GM12872 (cell line): Measurements from ENCODE around the gene C5AR2.
A peak's percentile ranks its signal among the peaks of the same experiment; 100 is the strongest.

ENCODE experiments used
- TF ChIP-seq, protein P1 (sequence below): IDR thresholded peaks from 3 replicates; pipeline ENCODE4 v1.5.1; 2011; ENCODE audit warnings: low read depth, mild to moderate bottlenecking, low read length, moderate library complexity; ENCODE audit not compliant: insufficient read depth

The C5AR2 gene

DNA sequence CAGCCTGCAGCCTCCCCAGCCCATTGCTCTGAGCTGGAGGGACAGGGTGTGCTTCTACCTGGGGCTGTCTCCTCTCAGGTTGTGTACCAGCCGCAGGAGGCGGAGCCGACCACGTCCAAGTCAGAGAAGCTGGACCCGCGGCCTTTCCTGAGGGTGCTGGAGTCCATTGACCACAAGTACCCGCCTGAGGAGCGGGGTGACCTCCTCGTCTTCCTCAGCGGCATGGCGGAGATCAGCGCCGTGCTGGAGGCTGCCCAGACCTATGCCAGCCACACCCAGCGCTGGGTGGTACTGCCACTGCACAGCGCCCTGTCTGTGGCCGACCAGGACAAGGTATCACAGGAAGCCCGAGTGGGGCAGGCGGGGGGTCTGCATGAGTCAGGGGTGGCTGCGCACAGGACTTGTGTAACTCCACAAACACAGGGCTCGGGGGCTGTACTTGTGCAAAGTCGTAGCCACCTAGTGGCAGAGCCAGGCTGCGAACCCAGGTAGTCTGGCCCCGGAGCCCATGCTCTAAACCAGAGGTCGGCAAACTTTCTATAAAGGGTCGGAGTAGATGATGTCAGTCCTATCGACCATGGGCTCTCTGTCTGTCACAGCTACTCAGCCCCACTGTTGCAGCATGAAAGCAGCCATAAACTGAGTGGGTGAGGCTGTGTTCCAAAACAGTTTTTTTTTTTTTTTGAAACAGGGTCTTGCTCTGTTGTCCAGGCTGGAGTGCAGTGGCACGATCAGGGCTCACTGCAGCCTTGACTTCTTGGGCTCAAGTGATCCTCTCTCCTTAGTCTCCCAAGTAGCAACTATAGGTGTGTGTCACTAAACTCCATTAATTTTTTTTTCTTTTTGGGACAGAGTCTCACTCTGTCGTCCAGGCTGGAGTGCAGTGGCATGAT lies 26.1 kb downstream of the C5AR2 start:
- TF ChIP-seq, protein P1, sequence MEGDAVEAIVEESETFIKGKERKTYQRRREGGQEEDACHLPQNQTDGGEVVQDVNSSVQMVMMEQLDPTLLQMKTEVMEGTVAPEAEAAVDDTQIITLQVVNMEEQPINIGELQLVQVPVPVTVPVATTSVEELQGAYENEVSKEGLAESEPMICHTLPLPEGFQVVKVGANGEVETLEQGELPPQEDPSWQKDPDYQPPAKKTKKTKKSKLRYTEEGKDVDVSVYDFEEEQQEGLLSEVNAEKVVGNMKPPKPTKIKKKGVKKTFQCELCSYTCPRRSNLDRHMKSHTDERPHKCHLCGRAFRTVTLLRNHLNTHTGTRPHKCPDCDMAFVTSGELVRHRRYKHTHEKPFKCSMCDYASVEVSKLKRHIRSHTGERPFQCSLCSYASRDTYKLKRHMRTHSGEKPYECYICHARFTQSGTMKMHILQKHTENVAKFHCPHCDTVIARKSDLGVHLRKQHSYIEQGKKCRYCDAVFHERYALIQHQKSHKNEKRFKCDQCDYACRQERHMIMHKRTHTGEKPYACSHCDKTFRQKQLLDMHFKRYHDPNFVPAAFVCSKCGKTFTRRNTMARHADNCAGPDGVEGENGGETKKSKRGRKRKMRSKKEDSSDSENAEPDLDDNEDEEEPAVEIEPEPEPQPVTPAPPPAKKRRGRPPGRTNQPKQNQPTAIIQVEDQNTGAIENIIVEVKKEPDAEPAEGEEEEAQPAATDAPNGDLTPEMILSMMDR, result peak; percentile 40; the same call in 2 of the 3 replicates

DNA sequence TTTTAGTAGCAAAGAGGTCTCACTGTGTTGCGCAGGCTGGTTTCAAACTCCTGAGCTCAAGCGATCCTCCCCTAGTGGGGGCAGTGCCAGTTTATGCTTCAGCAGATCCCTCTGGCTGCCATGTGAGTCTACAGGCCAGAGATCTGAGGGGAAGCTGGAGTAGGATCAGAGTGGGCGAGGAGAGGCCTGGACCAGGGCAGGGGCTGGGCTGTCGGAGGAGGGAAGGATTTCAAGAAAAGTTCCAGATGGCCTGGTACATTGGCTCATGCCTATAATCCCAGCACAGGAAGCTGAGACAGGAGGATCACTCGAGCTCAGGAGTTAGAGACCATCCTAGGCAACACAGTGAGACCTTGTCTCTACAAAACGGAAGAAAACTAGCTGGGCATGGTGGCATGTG lies 27.0 kb downstream of the C5AR2 start:
- TF ChIP-seq, protein P1, result no peak

DNA sequence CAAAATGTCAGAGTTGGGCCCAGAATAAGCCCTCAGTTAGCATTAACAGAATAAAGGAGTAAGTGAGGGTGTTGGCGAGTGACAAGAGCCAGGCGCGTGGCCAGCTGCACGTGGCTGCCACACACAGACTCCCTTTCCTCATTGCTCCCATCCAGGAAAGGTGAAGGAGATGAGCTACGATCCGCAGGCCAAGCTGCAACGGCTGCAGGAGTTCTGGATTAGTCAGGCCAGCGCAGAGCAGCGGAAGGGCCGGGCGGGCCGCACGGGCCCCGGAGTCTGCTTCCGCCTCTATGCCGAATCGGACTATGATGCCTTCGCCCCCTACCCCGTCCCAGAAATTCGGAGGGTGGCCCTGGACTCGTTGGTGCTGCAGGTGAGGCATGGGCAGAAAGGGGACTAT lies 30.3 kb downstream of the C5AR2 start:
- TF ChIP-seq, protein P1, result no peak

DNA sequence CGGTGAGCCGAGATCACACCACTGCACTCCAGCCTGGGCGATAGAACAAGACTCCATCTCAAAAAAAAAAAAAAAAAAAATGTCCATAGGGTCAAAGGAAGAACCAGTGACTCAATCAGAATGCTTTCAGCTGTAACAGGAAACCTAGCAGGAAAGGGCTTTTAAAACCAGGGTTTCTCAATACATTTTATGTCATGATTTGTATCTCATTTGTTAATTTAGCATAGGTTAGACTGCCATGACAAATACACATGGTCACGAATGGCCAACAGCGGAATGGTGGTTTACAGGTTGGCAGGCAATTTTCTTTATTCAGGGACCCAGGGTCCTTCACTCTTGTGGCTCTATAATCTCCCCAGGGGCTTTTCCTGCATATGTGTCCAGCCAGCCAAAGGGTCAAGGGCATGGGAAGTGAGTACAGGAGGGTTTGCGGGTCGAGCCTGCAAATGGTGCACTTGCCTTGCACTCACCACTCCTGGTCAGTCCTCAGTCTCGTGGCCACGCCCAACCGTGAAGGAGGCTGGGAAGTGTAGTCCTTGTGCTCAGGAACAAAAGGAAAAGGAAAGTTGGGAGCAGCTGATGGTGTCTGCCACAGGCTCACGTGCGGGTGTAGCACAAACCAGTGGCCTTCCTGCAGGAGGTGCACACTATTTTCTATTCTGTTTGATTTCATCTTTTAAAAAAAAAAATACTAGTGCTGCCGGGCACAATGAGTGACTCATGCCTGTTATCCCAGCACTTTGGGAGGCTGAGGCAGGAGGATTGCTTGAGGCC lies 32.0 kb downstream of the C5AR2 start:
- TF ChIP-seq, protein P1, result no peak

DNA sequence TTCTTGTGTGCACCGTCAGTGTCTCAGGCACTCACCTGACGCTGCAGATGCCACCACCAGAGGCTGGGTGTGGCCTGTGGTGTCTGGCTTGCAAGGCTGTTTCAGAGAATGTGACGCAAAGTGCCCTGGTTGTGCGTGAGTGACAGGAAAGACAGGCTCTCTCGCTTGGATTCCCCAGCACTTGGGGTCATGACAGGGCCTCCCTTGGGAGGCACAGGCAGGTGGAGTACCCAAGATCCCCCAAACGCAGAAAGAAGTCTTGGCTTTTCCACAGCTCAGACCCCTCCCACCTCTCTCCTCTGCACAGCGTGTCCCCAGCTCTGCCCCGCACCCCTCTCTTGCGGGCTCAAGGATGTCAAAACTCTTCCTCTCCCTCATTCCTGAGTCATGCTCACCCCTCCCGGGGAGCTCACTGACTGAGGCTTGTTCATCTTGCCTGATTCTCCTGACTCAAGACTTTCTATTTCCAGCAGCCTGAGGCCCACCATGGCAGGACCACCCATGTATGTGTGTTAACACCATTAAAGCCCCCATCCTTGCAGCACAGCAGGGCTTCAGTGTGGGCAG lies 38.2 kb downstream of the C5AR2 start:
- TF ChIP-seq, protein P1, result no peak

DNA sequence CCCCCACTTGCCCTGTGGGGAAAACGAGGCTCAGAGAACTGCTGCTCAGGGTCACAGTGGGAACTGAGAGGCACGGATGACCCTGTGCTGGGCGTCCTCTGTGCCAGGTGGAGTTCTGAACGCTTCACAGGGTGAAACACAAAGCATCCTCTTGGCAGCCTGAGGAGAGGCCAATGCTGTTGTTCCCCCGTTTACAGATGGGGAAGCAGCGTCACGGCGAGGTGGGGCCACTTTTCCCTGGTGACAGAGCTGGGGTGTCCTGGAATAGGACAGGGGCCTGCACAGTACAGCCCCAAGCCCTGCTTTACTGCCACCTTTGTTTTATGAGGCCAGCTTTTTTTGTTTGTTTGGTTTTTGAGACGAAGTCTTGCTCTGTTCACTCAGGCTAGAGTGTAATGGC lies 39.3 kb downstream of the C5AR2 start:
- TF ChIP-seq, protein P1, result no peak

DNA sequence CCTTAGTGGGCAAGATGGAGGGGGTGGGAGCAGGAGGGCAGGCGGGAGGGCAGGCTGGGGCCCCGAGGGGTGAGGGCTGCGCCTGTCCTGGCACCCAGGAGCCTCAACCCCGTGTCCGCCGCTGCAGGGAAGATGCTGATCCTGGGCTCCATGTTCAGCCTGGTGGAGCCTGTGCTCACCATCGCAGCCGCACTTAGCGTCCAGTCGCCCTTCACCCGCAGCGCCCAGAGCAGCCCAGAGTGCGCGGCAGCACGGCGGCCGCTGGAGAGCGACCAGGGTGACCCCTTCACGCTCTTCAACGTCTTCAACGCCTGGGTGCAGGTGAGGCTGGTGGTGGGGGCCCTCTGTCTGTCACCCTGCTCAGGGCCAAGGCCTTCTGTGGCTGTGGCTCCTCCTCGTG lies 40.6 kb downstream of the C5AR2 start:
- TF ChIP-seq, protein P1, result no peak
